Activated CD4-positive, alpha-beta T cell treated with anti-CD3 and anti-CD28 coated beads, Interleukin-2, amount 10 ng/mL, durations not matched to agents 7 days and 5 days (primary cell): ENCODE results near the gene RGS18. TPM values are rescaled to one million over a fixed set of nuclear protein-coding genes. Genes with fewer than 3 reads are reported as not detected.
"Not testable (repeated sequence)": the region's sequence is repeated elsewhere in the genome, so short reads cannot be mapped to it uniquely, and the experiment has no call there.

ENCODE experiments used
- CTCF ChIA-PET: fragments of 350-600 bp; sonication (Branson Sonifier 250); formaldehyde crosslinking; loops from one replicate; lab custom pipeline; 2021; ENCODE audit warnings: antibody characterized with exemption; lab: Charles Lee
- POLR2A ChIA-PET: fragments of 350-600 bp; sonication (Branson Sonifier 250); formaldehyde crosslinking; loops from one replicate; lab custom pipeline; 2021; ENCODE audit warnings: antibody characterized with exemption; lab: Charles Lee
- DNase-seq: peaks from one replicate; pipeline ENCODE4 v3.0.0-alpha.2; 2020
- H3K27ac Mint-ChIP-seq: one replicate; pipeline ENCODE4 v1.8.0; 2021; ENCODE audit warnings: mild to moderate bottlenecking, moderate library complexity, mixed read lengths
- H3K27me3 Mint-ChIP-seq: one replicate; pipeline ENCODE4 v1.8.0; 2021; ENCODE audit warnings: mixed read lengths
- H3K36me3 Mint-ChIP-seq: one replicate; pipeline ENCODE4 v1.8.0; 2021; ENCODE audit warnings: low read depth, mixed read lengths
- H3K4me1 Mint-ChIP-seq: one replicate; pipeline ENCODE4 v1.8.0; 2021; ENCODE audit warnings: mixed read lengths
- H3K4me3 Mint-ChIP-seq: one replicate; pipeline ENCODE4 v1.8.0; 2021; ENCODE audit warnings: mild to moderate bottlenecking, moderate library complexity, mixed read lengths
- H3K9me3 Mint-ChIP-seq: one replicate; pipeline ENCODE4 v1.8.0; 2021; ENCODE audit warnings: mixed read lengths
- total RNA-seq, 2 experiments: library from RNA; stranded (reverse); gene quantifications; one replicate each; pipeline ENCODE4 v1.2.3, GENCODE V29; 2021

The RGS18 gene
- total RNA-seq, 2 experiments from 2014 or later = 0.15 to 0.30 TPM

DNA sequence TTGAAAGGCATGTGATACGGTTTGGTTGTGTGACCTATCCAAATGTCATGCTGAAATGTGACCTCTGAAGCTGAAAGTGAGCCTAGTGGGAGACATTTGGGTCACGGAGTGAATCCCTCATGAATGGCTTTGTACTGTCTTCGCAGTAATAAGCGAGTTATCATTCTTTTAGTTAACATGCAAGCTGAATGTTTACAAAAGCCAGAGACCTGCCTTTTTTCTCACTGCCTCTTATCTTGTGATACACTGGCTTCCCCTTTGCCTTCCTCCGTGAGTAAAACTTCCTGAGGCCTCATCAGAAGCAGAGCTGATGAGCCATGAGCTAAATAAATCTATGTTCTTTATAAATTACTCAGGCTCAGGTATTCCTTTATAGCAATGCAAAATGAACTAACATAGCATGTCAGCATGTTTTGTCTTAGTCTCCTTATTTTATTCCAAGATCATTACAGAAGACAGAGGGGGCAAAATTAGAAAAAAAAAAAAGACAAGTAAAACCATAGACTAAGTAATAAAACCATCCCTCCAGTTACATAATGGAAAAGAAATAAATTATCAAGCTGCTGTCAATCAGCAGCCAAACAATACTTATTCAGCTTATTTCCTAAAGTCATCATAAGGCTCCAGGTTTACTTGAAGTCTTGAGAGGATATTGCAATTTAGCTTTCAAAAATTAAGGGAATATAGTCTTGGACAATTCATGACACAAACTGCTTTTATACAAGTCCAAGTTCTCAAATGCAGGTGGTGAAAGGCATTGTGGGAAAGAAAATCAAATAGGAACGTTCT lies 12.1 kb downstream of the RGS18 start:
- POLR2A ChIA-PET = no interaction called here
- H3K4me3 Mint-ChIP-seq = no peak overlapping the region
- peaks cover 2% of the 10 kb centered on the region for H3K9me3 Mint-ChIP-seq
- CTCF ChIA-PET = no interaction called here
- no peaks in the 10 kb centered on the region for H3K36me3 Mint-ChIP-seq
- no peaks in the 10 kb centered on the region for H3K4me1 Mint-ChIP-seq
- no peaks in the 10 kb centered on the region for H3K27me3 Mint-ChIP-seq
- no peak overlapping the region for H3K27ac Mint-ChIP-seq
- no peak for DNase-seq

DNA sequence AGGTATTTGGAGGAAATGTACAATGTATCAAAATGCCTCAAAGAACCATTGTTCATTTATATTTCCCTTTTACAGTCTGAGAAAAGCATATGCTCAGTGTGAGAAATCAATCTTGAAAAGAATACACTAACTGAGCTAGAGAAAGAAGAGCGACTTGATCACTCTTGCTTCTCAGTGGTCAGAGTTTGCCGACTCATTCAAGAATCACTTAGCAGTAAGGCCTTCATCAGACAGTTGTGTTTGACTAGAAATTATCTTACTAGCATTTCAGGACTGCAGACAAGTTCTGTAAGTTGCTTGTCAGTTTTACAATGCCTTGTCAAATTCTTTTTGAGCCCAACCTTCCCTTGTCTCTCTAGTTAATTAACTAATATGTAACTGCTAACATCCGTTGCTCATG lies 12.9 kb downstream of the RGS18 start:
- Mint-ChIP-seq H3K36me3 (no peaks in the 10 kb centered on the region), H3K4me1 (no peaks in the 10 kb centered on the region), H3K9me3 (peaks cover 2% of the 10 kb centered on the region), H3K27ac (no peak overlapping the region), H3K27me3 (no peaks in the 10 kb centered on the region), H3K4me3 (no peak overlapping the region)
- POLR2A ChIA-PET = no interaction called here
- no peak for DNase-seq
- CTCF ChIA-PET = no interaction called here

DNA sequence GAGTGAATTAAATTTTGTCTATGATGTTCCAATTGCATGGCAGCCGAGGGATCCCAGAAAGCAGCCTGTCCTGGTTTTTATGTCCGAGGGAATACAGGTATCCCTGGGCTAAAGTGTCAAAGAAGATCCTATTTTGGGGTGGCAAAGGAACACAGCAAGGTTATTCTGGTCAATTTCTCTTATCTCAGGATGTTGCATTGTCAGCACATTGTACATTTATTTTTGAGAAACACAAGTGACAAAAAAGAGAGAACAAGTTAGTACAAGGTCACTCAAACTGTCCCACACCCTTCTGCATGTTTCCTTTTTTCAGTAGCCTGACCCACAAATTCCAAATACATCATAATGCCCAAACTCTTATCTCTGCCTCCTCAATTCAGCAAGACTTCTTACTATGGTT lies 17.7 kb downstream of the RGS18 start:
- no peaks in the 10 kb centered on the region for H3K36me3 Mint-ChIP-seq
- no peak overlapping the region for H3K27ac Mint-ChIP-seq
- CTCF ChIA-PET = no interaction called here
- no peaks in the 10 kb centered on the region for H3K9me3 Mint-ChIP-seq
- no peak overlapping the region for H3K4me3 Mint-ChIP-seq
- no peaks in the 10 kb centered on the region for H3K4me1 Mint-ChIP-seq
- DNase-seq = no peak
- H3K27me3 Mint-ChIP-seq = no peaks in the 10 kb centered on the region
- POLR2A ChIA-PET = no interaction called here

DNA sequence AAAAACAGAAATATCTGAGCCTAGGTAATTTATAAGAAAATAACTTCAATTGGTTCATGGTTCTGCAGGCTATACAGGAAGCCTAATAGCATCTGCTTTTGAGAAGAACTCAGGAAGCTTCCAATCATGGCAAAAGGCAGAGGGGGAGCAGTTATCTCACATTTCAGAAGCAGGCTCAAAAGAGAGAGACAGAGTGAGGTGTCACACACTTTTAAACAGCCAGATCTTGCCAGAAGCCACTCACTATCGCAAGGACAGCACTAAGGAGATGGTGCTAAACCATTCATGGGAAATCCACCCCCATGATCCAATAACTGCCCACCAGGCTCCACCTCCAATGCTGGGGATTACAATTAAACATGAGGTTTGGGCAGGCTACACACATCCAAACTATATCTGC lies 25.5 kb downstream of the RGS18 start:
- POLR2A ChIA-PET = no interaction called here
- Mint-ChIP-seq H3K27ac (no peak overlapping the region), H3K27me3 (no peaks in the 10 kb centered on the region), H3K4me1 (no peaks in the 10 kb centered on the region), H3K4me3 (no peak overlapping the region), H3K9me3 (no peaks in the 10 kb centered on the region), H3K36me3 (no peaks in the 10 kb centered on the region)
- CTCF ChIA-PET = no interaction called here
- DNase-seq = no peak

DNA sequence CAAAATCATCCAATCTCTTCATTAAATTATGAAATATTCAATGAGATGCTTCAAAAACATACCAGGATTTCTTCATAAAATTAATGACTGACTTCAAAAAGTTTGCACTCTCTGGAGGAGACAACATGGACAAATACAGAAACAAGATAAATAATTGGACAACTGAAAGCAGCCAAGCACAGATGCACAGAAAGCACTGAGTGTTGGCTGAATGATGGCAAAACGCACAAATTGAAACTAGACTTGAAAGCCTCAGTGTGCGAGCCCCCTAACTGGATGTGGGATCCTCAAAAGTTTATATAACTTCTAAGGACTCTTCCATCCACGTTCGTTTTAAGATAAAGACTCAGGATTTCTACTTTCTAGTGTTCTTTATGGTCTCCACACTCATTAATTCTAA lies 27.9 kb downstream of the RGS18 start:
- POLR2A ChIA-PET = no interaction called here
- Mint-ChIP-seq H3K4me1 (no peaks in the 10 kb centered on the region), H3K36me3 (no peaks in the 10 kb centered on the region)

DNA sequence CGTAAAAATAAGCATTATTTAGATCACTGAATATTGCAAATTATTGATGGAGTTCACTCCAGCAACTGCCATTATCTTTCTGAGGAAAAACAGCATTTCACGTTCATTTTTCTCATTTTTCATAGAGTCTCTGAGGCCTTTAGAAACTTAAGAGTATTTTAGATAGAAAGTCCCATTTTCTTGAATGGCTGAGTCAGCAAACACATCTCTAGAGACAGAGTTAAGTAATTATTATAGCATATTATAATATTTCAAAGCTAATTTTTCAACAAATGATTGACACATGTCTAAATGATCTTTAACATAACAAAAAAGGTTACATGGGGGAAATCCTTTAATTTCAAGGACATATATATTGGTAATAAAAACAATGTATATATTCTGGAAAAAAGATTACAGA lies 31.8 kb downstream of the RGS18 start:
- Mint-ChIP-seq H3K27me3 (no peaks in the 10 kb centered on the region), H3K4me3 (no peak overlapping the region), H3K9me3 (no peaks in the 10 kb centered on the region), H3K36me3 (no peaks in the 10 kb centered on the region), H3K27ac (no peak overlapping the region), H3K4me1 (no peaks in the 10 kb centered on the region)
- ChIA-PET CTCF (no interaction called here), POLR2A (no interaction called here)
- DNase-seq = no peak

More for the DNA sequence above, 27.9 kb downstream of the RGS18 start:
- CTCF ChIA-PET = no interaction called here
- no peaks in the 10 kb centered on the region for H3K9me3 Mint-ChIP-seq
- no peak overlapping the region for H3K4me3 Mint-ChIP-seq
- H3K27me3 Mint-ChIP-seq = no peaks in the 10 kb centered on the region
- no peak overlapping the region for H3K27ac Mint-ChIP-seq
- no peak for DNase-seq

DNA sequence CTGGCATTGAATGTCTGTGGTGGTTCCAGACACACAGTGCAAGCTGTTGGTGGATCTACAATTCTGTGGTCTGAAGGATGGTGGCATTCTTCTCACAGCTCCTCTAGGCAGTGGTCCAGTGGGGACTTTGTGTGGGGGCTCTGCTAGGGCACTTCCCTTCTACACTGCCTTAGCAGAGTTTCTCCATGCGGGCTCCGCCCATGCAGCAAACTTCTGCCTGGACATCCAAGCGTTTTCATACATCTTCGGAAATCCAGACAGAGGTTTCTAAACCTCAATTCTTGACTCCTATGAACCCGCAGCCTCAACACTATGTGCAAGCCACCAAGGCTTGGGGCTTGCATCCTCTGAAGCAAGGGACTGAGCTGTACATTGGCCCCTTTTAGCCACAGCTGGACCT lies 43.0 kb downstream of the RGS18 start:
- Mint-ChIP-seq H3K4me1 (no peaks in the 10 kb centered on the region), H3K27me3 (no peaks in the 10 kb centered on the region), H3K27ac (no peak overlapping the region), H3K36me3 (no peaks in the 10 kb centered on the region), H3K4me3 (no peak overlapping the region), H3K9me3 (peaks cover 12% of the 10 kb centered on the region)
- ChIA-PET CTCF (no interaction called here), POLR2A (no interaction called here)
- DNase-seq = no peak

DNA sequence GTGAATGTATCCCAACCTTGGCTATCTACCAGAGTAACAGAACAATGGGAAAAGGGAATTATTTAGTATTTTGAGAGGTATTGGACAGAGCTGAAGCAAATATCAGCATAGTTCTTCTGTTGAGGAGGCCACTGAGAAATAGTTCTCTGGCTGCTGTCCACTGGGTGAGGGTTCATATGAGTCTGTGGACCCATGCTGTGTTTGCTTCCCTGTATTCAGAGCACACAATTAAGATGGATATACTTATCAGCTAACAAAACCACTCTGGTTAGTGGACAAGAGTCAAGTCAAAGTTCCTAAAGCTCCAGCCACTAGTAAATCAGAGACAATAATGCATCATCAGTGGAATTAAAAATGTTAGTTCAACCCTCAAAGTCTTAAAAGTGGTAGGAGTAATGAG lies 66.1 kb downstream of the RGS18 start:
- POLR2A ChIA-PET = no interaction called here
- no peak for DNase-seq
- H3K4me3 Mint-ChIP-seq = no peak overlapping the region

DNA sequence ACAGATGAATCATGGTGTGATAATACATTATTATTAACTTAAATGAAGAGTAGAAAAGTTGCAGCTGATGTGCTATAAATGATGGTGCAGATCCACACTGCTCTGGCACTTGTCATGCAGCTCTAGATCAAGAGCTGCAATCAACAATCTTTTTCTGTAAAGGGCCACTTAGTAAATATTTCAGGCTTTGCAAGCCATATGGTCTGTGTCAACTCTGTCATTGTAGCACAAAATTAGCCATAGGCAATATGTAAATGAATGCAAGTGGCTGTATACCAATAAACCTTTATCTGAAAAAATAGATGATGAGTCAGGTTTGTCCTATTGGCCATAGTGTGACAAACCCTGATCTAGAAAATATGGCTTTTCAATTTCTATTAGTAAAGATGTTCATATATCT lies 66.6 kb downstream of the RGS18 start:
- H3K27ac Mint-ChIP-seq = no peak overlapping the region
- H3K36me3 Mint-ChIP-seq = no peaks in the 10 kb centered on the region
- no peaks in the 10 kb centered on the region for H3K9me3 Mint-ChIP-seq
- H3K4me1 Mint-ChIP-seq = no peaks in the 10 kb centered on the region
- H3K4me3 Mint-ChIP-seq = no peak overlapping the region
- no peaks in the 10 kb centered on the region for H3K27me3 Mint-ChIP-seq
- no peak for DNase-seq
- POLR2A ChIA-PET = no interaction called here
- CTCF ChIA-PET = interaction anchor here (0.5 kb wide), 1 partner anchor 1749 kb away, joined by 4 read pairs; no protein-coding TSS in a partner anchor

More for the DNA sequence above, 66.1 kb downstream of the RGS18 start:
- no peaks in the 10 kb centered on the region for H3K9me3 Mint-ChIP-seq
- H3K27ac Mint-ChIP-seq = no peak overlapping the region
- H3K27me3 Mint-ChIP-seq = no peaks in the 10 kb centered on the region
- CTCF ChIA-PET = no interaction called here
- no peaks in the 10 kb centered on the region for H3K36me3 Mint-ChIP-seq
- H3K4me1 Mint-ChIP-seq = no peaks in the 10 kb centered on the region

DNA sequence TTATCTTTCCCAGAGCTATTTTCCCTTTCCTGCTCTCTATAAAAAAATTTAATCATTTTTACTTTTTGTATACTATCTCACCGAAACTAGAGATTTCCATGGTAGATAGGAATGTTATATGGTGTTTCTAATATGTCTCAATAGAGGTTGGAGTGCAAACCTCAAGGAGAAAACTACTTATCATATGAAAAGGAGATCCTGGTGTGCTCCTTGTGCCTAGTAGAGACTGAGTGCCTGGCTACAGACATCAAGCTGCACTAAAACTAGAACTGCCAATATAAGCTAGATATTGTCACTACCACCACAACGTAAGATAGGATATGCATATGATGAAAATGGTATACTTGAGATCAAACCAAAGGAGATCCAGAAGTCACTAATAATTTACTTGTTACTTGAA lies 67.0 kb downstream of the RGS18 start:
- ChIA-PET CTCF (interaction anchor here (0.5 kb wide), 1 partner anchor 1750 kb away, joined by 4 read pairs; no protein-coding TSS in a partner anchor), POLR2A (no interaction called here)
- H3K4me1 Mint-ChIP-seq = no peaks in the 10 kb centered on the region
- no peak for DNase-seq
- H3K36me3 Mint-ChIP-seq = no peaks in the 10 kb centered on the region
- no peaks in the 10 kb centered on the region for H3K9me3 Mint-ChIP-seq
- H3K4me3 Mint-ChIP-seq = no peak overlapping the region
- no peaks in the 10 kb centered on the region for H3K27me3 Mint-ChIP-seq
- H3K27ac Mint-ChIP-seq = no peak overlapping the region

DNA sequence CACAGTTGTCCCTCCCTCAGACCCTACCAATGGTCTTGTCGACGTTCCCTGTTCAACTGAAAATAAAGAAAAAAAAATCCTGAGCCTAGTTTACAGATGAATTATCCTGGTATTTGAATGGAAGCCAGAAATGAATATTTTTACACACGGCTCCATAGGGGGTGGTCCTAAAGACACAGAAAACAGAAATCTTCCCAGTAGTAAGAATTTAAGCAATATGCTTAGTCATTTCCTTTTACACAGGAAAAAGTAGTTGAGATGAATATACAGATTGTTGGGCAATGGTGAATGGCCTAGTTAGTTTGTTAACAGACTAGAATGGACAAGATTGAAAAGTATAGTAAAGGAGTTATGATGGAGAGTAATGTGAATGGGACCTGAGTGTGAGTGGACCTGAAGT lies 67.4 kb downstream of the RGS18 start:
- Mint-ChIP-seq H3K4me1 (no peaks in the 10 kb centered on the region), H3K4me3 (no peak overlapping the region), H3K9me3 (no peaks in the 10 kb centered on the region), H3K36me3 (no peaks in the 10 kb centered on the region), H3K27me3 (no peaks in the 10 kb centered on the region), H3K27ac (no peak overlapping the region)
- ChIA-PET CTCF (no interaction called here), POLR2A (no interaction called here)
- no peak for DNase-seq

DNA sequence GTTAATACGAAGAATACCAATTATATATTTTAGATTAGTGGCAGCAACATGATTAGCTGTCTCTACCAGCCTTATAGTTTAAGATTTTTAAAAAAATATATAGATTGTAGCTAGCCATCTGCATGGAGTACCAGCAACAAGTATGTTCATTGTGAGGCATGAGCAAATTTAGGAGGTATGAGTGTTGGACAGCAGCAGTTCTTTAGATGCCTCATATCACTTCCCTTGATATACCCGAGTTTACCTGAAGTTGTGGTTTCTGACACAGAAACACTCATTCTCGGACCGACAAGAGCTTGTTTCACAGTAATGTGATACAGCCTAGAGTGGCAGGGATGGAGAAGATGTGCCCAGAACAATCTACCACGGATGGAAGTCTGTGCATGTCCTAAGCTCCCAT lies 69.1 kb downstream of the RGS18 start:
- Mint-ChIP-seq H3K4me3 (no peak overlapping the region), H3K9me3 (no peaks in the 10 kb centered on the region), H3K27me3 (no peaks in the 10 kb centered on the region), H3K36me3 (no peaks in the 10 kb centered on the region), H3K27ac (no peak overlapping the region), H3K4me1 (no peaks in the 10 kb centered on the region)
- CTCF ChIA-PET = no interaction called here
- POLR2A ChIA-PET = no interaction called here
- DNase-seq = no peak

DNA sequence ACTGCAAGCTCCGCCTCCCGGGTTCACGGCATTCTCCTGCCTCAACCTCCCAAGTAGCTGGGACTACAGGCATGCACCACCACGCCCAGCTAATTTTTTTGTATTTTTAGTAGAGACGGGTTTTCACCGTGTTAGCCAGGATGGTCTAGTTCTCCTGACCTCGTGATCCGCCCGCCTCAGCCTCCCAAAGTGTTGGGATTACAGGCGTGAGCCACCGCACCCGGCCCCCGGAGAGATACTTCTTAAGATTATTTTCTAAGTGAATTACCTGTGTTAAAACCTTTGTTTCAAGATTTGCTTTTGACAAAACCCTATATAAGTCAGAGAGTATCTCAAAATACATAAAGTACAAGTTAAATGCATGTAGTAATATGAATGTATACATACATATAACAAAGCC lies 69.7 kb downstream of the RGS18 start:
- H3K36me3 Mint-ChIP-seq, H3K27ac Mint-ChIP-seq, H3K4me1 Mint-ChIP-seq, H3K9me3 Mint-ChIP-seq, CTCF ChIA-PET, POLR2A ChIA-PET, DNase-seq, H3K27me3 Mint-ChIP-seq, H3K4me3 Mint-ChIP-seq: not testable (repeated sequence)

DNA sequence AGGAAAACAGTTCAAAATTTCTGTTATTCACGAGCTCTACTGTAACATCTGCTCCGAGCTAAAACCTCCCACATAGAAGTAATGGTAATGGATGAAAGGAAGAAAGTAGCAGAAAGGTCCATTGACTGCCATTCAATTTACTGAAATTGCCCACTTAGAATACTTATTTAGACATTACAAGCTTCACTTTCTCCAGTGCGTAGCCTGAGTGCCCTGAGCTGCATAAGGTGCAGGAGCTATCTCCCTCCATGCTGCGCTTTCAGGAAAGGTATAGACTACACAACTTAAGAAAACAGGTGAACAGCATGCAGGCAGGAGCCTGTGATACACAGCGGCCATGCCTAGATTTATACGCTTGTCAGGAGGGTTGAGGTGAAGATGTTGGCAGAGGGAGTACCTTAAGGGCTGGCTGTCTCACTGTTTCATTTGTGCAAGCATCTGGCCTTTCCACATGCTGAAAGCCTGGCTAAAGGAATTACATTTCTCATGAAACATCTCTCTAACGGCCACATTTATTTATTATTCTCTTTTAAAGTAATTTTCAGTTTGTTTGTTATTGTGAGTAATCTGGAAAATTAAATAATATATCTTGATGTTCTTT lies 74.7 kb downstream of the RGS18 start:
- Mint-ChIP-seq H3K27me3 (no peaks in the 10 kb centered on the region), H3K27ac (no peak overlapping the region), H3K4me3 (no peak overlapping the region), H3K9me3 (no peaks in the 10 kb centered on the region), H3K4me1 (no peaks in the 10 kb centered on the region), H3K36me3 (no peaks in the 10 kb centered on the region)
- DNase-seq = no peak
- POLR2A ChIA-PET = no interaction called here
- CTCF ChIA-PET = no interaction called here
